Stimulated activated CD8-positive, alpha-beta memory T cell treated with anti-CD3 and anti-CD28 coated beads, Interleukin-4, amount 100 ng/mL, for 24 hours (primary cell): ENCODE results near the gene WDR20.

ENCODE experiments used
- DNase-seq: peaks from one replicate; pipeline ENCODE4 v3.0.0-alpha.2; 2020; ENCODE audit warnings: low read depth

WDR20 gene

DNA sequence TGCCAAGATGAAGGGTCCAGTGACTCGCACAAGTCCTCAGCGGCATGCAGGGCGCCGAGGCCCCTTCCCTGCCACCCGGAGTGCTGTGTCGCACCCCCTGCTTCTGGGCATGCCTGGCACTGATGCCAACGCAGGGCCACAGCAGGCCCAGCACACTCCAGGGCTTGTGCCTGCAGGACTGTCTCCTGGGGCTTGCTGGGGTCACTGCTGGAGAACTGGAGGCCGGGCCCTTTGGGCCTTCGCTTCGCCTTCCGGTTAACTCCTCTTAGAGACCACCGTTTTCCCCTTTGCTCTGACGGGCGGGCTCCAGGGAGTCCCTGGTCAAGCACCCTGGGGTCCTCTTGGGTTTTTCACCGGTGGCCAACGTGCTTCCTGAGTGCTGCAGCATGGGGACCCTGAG is 79.6 kb downstream of the WDR20 start:
- no peak for DNase-seq

GRCh38 chr14:102220031-102220430 is 80.3 kb downstream of the WDR20 start:
- no peak for DNase-seq

DNA sequence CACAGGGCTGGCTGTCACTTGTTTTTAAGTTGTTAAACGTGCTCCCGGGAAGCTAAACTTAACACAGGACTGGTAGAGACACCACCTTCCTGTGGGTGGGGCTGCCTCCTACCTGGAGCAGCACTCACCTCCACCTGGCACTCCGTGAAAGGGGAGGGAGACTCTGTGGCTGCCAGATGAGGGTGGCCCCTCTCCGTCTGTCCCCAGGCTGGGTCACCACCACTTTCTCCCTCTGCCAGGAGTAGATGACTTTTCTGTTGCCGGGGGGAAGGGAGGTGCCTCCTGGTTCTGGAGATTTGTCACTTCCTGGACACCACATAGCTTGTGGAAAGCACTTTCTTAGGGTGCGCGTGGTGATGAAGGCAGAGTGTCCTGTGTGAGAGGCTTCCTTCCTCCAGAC is 81.3 kb downstream of the WDR20 start:
- DNase-seq, result no peak

GRCh38 chr14:102222009-102222575 is 82.4 kb downstream of the WDR20 start:
- DNase-seq, result no peak

GRCh38 chr14:102222751-102223150 is 83.1 kb downstream of the WDR20 start:
- no peak for DNase-seq

DNA sequence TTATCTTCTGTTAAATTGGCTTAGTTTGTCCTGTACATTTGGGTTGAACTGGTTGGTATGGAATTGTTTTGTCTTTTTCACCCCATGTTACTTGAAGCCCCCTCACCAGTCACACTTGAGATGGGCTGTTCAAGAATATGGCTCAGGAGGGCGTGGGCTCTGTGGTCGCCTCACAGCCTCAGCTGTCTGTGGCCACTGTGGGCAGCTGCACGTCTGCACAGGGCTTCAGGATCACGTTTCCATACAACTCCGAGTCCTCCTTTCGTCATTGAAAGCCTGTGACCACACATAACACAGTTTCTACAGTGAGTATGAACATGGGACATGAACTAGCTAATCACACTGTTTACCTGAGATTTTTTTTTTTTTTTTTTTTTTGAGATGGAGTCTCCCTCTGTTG is 84.0 kb downstream of the WDR20 start:
- DNase-seq, result no peak

- no peak for DNase-seq
These were observed 85.7 kb downstream of the WDR20 start for GRCh38 chr14:102225386-102225785.

DNA sequence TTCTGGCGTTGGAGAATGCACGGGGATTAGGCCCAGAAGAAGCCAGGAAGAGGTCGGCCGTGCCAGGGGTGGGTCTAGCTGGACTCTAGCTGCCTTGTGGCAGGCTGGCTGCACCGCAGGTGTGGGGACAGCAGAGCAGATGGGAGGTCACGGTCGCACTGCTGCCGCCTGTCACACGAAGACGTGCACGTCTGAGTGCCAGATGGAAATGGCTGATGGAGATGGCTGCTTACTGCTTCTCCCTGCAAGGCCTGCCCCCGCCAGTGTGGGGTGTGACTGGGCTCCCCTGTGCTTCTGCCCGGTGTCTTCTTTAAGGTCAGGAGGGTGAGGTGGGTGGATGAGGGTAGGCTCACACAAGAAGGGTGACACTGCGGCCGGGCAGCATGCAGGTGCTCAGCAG is 86.2 kb downstream of the WDR20 start:
- no peak for DNase-seq

DNA sequence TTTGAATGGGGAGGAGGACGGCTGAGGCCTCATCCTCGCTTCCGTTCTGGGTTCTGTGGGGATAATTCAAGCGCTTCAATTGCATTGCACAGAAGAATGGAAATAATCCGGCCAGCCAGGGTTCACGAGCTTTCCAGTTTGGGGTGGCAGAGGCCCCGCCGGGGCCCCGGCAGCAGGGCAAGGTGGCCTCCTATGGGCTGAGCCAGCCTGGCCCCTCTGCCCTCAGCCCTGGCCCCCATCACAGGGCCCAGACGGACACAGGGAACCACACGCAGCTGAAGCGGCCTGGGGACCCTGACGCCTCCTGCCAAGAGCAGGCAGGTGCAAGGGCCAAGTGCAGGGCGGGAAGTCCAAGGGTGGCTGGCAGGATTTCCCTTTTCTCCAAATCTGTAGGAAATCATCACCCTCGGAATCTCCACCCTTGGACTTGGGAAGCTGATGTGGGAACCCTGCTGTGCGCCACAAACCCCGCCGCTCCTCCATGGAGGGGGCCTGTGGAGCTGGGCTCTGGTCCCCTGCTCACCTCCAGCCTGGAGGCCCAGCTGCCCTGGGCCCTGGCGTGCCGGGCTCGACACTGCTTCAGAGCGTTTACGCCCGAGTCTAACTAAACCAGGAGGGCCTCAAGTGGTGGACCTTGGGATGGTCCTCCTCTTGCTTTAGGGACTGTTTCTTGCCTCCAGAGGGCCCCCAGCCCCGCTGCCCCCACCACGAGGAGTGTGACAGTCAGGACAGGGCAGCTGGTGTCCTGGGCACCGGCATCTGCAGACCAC is 86.8 kb downstream of the WDR20 start:
- no peak for DNase-seq

- DNase-seq, result no peak
These were observed 87.7 kb downstream of the WDR20 start for GRCh38 chr14:102227184-102227964.

GRCh38 chr14:102229071-102229738 is 89.5 kb downstream of the WDR20 start:
- no peak for DNase-seq

- DNase-seq, result no peak
These were observed 90.0 kb downstream of the WDR20 start for GRCh38 chr14:102229739-102230092.

GRCh38 chr14:102230481-102231210 is 90.9 kb downstream of the WDR20 start:
- DNase-seq, result no peak

DNA sequence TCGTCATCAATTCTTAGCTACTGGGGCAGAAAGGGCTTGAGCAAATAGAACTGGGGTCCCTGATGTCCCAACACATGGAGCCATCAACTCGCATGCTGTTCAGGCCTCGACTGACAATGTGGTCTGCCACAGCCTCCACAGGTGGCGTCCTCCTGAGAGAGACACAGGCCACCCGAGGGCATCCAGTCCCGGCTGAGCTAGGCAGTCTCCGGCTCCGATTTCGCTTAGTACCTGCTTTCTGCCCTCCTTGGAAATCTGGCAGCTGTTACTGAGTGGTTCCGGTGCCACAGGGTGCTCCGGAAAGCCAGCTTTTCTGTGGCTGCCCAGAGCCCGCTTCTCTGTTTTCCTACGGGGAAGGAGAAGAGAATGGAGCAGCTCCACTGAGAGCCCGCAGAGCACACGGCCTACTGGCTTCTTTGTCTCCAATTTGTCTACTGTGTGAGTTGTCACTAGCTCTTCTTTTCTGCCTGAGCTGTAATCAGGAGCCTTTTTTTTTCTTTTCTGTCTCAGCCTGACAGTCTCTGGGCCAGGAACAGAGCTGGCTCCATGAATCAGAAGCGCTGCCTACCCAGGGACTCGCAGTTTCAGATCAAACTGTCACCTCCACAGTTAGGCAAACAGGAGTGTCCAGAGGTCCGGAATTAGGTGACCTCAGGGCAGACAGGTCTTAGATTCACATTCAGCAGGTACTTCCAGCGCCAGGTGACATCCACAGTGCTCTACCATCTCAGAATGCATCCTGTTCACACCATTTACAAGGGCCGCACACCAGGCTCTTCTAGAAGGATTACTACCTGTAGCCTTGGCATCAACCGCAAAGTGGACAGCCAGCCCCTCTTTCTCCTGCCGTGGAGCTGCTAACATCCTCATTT is 92.0 kb downstream of the WDR20 start:
- DNase-seq, result no peak

DNA sequence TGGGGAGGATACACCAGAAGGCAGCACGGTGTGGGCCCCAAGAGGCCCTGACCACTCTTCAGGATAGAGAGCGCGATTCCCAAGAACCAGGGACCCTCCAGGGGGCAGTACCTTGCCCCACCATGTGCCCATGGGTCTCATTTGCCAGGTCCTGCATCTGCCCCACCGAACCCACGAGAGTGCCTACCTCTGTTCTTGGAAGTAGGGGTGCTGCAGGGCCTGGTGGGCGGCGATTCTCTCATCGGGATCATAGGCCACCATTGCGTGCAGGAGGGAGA is 92.6 kb downstream of the WDR20 start:
- no peak for DNase-seq

GRCh38 chr14:102233081-102233480 is 93.4 kb downstream of the WDR20 start:
- DNase-seq, result no peak

DNA sequence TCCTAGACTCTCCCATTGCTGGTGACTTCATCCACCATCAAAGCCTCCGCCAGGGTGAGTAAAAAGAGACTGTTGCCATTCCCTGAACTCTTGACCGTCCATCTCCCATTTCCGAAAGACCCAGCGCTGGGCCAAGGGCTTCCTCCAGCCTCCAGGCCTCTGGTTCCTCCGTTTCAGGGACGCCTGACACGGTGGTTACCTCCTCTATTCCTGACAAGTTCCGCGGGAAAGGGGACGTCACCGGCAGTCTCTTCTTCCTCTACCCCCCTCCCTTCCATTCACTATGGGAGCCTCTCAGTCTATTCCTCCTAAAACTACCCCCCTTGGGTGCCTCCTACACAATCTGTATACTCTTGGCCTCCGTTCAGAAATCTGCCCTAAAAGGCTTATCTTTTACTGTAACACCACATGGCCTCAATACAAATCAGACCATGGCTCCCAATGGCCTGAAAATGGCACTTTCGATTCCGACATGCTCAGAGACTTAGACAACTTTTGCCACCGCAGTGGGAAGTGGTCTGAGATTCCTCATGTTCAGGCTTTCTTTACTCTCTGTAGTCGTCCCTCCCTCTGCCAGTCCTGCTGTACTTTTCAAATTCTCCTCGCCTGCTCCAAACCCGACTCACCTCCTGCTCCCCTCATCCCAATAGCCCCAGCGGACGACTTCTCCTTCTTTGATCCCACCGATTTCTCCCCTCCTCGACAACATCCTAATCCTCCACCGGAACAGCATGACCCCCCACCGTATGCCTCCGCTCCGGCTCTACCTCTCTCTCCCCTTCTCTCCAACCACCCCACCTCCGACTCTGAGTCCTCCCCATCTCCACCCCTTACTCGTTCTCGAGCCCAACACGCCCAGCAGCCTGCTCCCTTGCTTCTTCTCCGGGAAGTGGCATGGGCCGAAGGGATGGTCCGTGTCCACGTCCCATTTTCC is 94.9 kb downstream of the WDR20 start:
- no peak for DNase-seq

DNA sequence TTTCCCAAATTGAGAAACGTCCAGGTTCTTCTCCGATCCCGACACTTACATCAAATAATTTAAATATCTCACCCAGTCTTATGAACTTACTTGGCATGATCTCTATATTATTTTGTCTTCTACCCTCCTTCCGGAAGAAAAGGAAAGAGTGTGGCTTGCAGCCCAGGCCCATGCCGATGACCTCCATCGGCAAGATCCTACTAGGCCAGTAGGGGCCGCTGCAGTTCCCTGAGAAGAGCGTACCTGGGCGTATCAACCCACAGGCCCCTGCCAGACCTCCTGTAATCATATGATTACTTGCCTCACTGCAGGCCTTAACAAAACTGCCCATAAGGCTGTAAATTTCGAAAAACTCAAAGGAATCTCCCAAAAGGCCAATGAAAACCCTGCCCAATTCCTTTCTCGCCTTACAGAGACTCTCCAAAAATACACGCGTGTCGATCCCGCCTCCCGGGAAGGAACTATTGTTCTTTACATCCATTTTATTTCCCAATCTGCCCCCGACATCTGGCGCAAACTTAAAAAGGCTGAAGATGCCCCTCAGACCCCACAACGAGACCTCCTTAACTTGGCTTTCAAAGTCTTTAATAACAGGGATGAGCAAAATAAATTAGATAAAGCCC is 95.7 kb downstream of the WDR20 start:
- DNase-seq, result peak; percentile 63

- DNase-seq, result no peak
These were observed 96.3 kb downstream of the WDR20 start for GRCh38 chr14:102236026-102236425.

DNA sequence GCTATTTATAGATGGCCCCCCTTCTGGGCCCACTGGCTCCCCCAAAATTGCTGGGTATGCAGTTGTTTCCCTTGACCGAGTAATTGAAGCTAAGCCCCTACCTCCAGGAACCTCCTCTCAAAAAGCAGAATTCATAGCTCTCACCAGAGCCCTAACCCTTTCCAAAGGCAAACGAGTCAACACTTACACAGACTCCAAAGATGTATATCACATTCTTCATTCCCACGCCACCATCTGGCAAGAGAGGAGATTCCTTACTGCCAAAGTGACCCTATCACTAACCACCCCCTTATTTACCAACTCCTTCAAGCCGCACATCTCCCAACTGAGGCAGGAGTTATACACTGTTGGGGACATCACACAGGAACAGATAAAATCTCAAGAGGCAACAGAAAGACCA is 98.4 kb downstream of the WDR20 start:
- DNase-seq, result no peak
